A549 (cell line): ENCODE data around the gene PBX1.

Experiments used
- HDAC2 ChIP-seq: fragments of 200-600 bp; sonication (generic); IDR thresholded peaks from 2 replicates; pipeline ENCODE4 v1.6.1; 2016
- POLR2A ChIP-seq: IDR thresholded peaks from 2 replicates; pipeline ENCODE4 v1.6.1; 2012; ENCODE audit warnings: mild to moderate bottlenecking, low read length
- ZNF302 ChIP-seq: fragments of 250-450 bp; sonication (Bioruptor Pico); IDR thresholded peaks from 2 replicates; pipeline ENCODE4 v1.9.0; 2021; ENCODE audit warnings: inconsistent platforms, mild to moderate bottlenecking, moderate library complexity
- TF ChIP-seq, protein P1 (sequence below): fragments of 200-600 bp; sonication (generic); IDR thresholded peaks from 2 replicates; pipeline ENCODE4 v1.6.1; 2016; ENCODE audit warnings: antibody characterized with exemption, mild to moderate bottlenecking, moderate library complexity
- TF ChIP-seq, protein P2 (sequence below): IDR thresholded peaks from 2 replicates; pipeline ENCODE4 v1.6.1; 2012
- TF ChIP-seq, protein P3 (sequence below): fragments of >200 bp; sonication (Bioruptor Twin); formaldehyde crosslinking; IDR thresholded peaks from 3 replicates; pipeline ENCODE4 v1.5.1; 2016

DNA sequence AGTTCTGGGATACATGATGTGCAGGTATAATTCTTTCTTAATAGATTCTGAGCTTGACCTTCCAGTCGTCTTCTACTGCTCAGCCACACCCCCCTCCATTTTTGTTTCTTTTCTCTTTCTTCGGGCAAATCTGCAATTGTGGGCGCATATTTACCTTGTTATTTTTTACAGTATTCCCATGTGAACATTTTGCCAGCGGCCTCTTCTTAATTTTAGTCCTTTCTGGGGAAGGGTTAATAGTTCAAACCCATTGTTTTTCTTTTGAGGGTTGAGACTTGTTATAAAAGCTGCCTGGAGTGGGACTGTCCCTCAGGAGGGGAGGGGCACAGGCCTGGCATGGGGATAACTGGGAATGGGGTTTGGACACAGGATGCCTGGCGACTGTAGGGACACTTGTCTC lies 40.3 kb downstream of the PBX1 start:
- TF ChIP-seq, protein P1, sequence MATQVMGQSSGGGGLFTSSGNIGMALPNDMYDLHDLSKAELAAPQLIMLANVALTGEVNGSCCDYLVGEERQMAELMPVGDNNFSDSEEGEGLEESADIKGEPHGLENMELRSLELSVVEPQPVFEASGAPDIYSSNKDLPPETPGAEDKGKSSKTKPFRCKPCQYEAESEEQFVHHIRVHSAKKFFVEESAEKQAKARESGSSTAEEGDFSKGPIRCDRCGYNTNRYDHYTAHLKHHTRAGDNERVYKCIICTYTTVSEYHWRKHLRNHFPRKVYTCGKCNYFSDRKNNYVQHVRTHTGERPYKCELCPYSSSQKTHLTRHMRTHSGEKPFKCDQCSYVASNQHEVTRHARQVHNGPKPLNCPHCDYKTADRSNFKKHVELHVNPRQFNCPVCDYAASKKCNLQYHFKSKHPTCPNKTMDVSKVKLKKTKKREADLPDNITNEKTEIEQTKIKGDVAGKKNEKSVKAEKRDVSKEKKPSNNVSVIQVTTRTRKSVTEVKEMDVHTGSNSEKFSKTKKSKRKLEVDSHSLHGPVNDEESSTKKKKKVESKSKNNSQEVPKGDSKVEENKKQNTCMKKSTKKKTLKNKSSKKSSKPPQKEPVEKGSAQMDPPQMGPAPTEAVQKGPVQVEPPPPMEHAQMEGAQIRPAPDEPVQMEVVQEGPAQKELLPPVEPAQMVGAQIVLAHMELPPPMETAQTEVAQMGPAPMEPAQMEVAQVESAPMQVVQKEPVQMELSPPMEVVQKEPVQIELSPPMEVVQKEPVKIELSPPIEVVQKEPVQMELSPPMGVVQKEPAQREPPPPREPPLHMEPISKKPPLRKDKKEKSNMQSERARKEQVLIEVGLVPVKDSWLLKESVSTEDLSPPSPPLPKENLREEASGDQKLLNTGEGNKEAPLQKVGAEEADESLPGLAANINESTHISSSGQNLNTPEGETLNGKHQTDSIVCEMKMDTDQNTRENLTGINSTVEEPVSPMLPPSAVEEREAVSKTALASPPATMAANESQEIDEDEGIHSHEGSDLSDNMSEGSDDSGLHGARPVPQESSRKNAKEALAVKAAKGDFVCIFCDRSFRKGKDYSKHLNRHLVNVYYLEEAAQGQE, result no peak
- TF ChIP-seq ZNF302 (CRISPR knock-in tag), result no peak
- TF ChIP-seq POLR2A, result no peak
- no peak for TF ChIP-seq HDAC2
- TF ChIP-seq, protein P2, sequence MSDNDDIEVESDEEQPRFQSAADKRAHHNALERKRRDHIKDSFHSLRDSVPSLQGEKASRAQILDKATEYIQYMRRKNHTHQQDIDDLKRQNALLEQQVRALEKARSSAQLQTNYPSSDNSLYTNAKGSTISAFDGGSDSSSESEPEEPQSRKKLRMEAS, result no peak
- TF ChIP-seq, protein P3, sequence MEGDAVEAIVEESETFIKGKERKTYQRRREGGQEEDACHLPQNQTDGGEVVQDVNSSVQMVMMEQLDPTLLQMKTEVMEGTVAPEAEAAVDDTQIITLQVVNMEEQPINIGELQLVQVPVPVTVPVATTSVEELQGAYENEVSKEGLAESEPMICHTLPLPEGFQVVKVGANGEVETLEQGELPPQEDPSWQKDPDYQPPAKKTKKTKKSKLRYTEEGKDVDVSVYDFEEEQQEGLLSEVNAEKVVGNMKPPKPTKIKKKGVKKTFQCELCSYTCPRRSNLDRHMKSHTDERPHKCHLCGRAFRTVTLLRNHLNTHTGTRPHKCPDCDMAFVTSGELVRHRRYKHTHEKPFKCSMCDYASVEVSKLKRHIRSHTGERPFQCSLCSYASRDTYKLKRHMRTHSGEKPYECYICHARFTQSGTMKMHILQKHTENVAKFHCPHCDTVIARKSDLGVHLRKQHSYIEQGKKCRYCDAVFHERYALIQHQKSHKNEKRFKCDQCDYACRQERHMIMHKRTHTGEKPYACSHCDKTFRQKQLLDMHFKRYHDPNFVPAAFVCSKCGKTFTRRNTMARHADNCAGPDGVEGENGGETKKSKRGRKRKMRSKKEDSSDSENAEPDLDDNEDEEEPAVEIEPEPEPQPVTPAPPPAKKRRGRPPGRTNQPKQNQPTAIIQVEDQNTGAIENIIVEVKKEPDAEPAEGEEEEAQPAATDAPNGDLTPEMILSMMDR, result no peak
